ENCODE results near the gene RABAC1. TPM values are rescaled to one million over a fixed set of nuclear protein-coding genes. Genes with fewer than 3 reads are reported as not detected.

Gene RABAC1, protein sequence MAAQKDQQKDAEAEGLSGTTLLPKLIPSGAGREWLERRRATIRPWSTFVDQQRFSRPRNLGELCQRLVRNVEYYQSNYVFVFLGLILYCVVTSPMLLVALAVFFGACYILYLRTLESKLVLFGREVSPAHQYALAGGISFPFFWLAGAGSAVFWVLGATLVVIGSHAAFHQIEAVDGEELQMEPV
- total RNA-seq (2012; rRNA removed) (117 and 145 TPM in 2 replicates), polyA plus RNA-seq (2012; rRNA removed) (276 and 320 TPM in 2 replicates), Bru-seq, nascent RNA (percentile 94 among the genes with signal in this experiment), BruChase-seq, experiment 1, labeled RNA remaining after a 6-hour chase (percentile 92 among the genes with signal in this experiment), BruChase-seq, experiment 2, labeled RNA remaining after a 2-hour chase (percentile 88 among the genes with signal in this experiment)
- polyA plus RNA-seq (2012; cell fraction: cytosol; rRNA removed): 632 and 774 TPM in 2 replicates
- polyA plus RNA-seq (2012; cell fraction: nucleus; rRNA removed; ENCODE audit: low replicate concordance): 305 and 429 TPM in 2 replicates
- long read RNA-seq, transcript RABAC1-204 (1 exons, 662 nt): minor isoform, 32 of 225 reads
- long read RNA-seq, transcript RABAC1-201 (5 exons, 821 nt): major isoform, 172 of 225 reads
- long read RNA-seq, partial matches to known transcripts: 4 of 225 reads
- long read RNA-seq, other reads (novel, unspliced or antisense): 14 of 225 reads

DNA sequence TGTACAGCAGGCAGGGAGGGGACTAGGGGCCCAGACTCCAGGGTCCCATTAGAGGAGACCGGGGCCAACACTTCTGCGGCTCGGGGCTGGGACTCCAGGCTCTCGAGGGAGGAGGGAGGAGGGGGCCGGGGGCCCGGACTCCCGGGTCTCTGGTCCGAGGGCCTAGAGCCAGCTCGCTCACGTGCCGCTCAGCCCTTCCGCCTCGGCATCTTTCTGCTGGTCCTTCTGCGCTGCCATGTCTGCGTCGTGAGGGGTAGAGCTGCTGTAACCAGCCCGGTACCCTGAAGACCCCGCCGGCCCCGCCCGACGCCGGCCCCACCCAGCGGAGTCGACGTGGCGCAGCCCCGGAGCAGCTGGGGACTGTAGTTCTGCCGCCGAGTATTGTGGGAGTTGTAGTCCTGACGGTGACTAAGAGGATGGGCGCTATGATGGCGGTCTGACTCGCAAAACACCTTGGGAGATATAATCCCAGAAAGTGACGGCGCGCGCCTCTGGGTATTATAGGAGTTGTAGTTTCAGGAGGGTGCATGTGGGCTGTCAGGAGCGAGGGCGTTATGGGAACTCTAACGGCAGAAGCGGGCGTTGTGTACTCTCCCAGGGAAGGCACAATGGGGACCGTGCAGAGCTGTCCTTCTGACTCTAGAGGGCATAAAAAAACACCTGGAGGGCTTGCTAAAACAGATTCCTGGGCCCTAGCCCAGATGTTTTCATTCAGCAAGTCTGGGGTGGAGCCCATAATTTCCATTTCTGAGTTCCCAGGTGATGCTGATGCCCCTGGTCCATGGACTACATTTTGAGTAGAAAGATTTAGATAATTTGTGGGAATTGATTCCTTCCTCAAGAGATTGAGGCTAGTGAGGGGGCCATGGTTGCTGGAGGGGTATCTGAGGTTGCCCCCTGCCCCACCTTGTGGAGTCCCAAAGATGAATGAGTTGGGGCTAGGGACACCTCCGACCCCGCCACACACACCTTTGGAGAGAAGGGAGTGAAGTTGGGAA lies at the start of gene RABAC1:
RABAC1 (minus strand) TSS at position 266 of the 998 bp plus-strand sequence; CDS start at position 237, 29 bp downstream.
- BruUV-seq (replicated peaks): no TSS peak
- Histone ChIP-seq H3K79me1 (ENCODE audit: low read depth in 1 of 2, low read length in 2 of 2) (peaks cover 7 to 26% of the 10 kb centered on the region in 2 experiments), H3K18ac (ENCODE audit: low read depth, low read length) (peak within 1 kb of the TSS; percentile 43), H3K9ac (ENCODE audit: low read depth, low read length) (peak within 1 kb of the TSS; percentile 91), H2BK15ac (ENCODE audit: low read depth, low read length) (no peak within 1 kb of the TSS), H3K4me1 (ENCODE audit: control insufficient read depth, insufficient read depth, low read length) (peaks cover 6% of the 10 kb centered on the region), H2BK5ac (ENCODE audit: low read depth, low read length, poor library complexity, severe bottlenecking) (peak within 1 kb of the TSS; percentile 78), H3K27ac (ENCODE audit: insufficient read depth, low read length) (peak within 1 kb of the TSS; percentile 79), H3K9me1 (ENCODE audit: insufficient read depth, low read length) (peaks cover 7% of the 10 kb centered on the region; the same call in 1 of the 2 replicates), H3K4me2 (ENCODE audit: low read depth, low read length) (peak within 1 kb of the TSS; percentile 86), H4K91ac (ENCODE audit: insufficient read depth, low read depth, low read length) (peak within 1 kb of the TSS; percentile 97), H3K23ac (ENCODE audit: low read depth, low read length) (peak within 1 kb of the TSS; percentile 99), H3K56ac (ENCODE audit: extremely low read depth, insufficient read depth, low read length) (peak within 1 kb of the TSS; percentile 66), H3K14ac (replicated peaks; ENCODE audit: low read depth, low read length) (peak within 1 kb of the TSS; percentile 98), H3K9me3 (ENCODE audit: control insufficient read depth, insufficient read depth, low read length) (no peaks in the 10 kb centered on the region), H4K8ac (ENCODE audit: low read depth in 2 of 2, low read length in 2 of 2) (peak within 1 kb of the TSS; percentile 61 to 86), H2AK9ac (replicated peaks; ENCODE audit: low read depth, low read length, poor library complexity) (peak within 1 kb of the TSS; percentile 97), H2AFZ (replicated peaks; ENCODE audit: low read length, poor library complexity) (peak within 1 kb of the TSS; percentile 93), H2BK20ac (ENCODE audit: low read depth, low read length) (peak within 1 kb of the TSS; percentile 10; the same call in 1 of the 2 replicates), H2BK120ac (ENCODE audit: low read depth, low read length) (peak within 1 kb of the TSS; percentile 53), H2AK5ac (ENCODE audit: low read depth, low read length) (peak within 1 kb of the TSS; percentile 98), H3K27me3 (ENCODE audit: control insufficient read depth, insufficient read depth, low read length) (no peaks in the 10 kb centered on the region), H3K4me3 (ENCODE audit: insufficient read depth, low read depth, low read length) (peak within 1 kb of the TSS; percentile 88), H4K5ac (ENCODE audit: low read depth, low read length) (peak within 1 kb of the TSS; percentile 61), H3K4ac (ENCODE audit: low read depth, low read length) (peak within 1 kb of the TSS; percentile 91), H3K36me3 (ENCODE audit: control insufficient read depth, insufficient read depth, low read length) (peaks cover 10% of the 10 kb centered on the region; the same call in 1 of the 2 replicates), H4K20me1 (ENCODE audit: insufficient read depth, low read length) (peaks cover 21% of the 10 kb centered on the region)
- intact Hi-C loops (cut with micrococcal nuclease) (loop anchor here (5.0 to 10.0 kb wide), 2 partner anchors 73 to 165 kb away; partner anchors contain the start of gene CEACAM3), in situ Hi-C loops (cut with MboI; ENCODE audit: low sequenced_read_pairs) (no loop called here), dilution Hi-C loops (cut with HindIII; ENCODE audit: low sequenced_read_pairs, unreplicated experiment) (no loop called here)
- TF ChIP-seq MAZ (IDR thresholded peaks at IDR 0.05; ENCODE audit: borderline replicate concordance, low read depth, low read length) (peak; percentile 92; the same call in 1 of the 2 replicates), NFE2L2 (IDR thresholded peaks at IDR 0.05; ENCODE audit: low read depth, low read length) (peak; percentile 5; the same call in 1 of the 2 replicates), BHLHE40 (IDR thresholded peaks at IDR 0.05; ENCODE audit: low read depth, low read length) (peak; percentile 70), POLR2A (IDR thresholded peaks at IDR 0.05; ENCODE audit: low read depth, low read length) (peak; percentile 93), RAD21 (IDR thresholded peaks at IDR 0.05; ENCODE audit: low read length) (0 out of 2 replicates have a peak, but pooled peaks have one; percentile 5), FOS (IDR thresholded peaks at IDR 0.05; ENCODE audit: low read depth, low read length) (no peak), MXI1 (IDR thresholded peaks at IDR 0.05; ENCODE audit: borderline replicate concordance, low read depth, low read length) (no peak)
- TF ChIP-seq, protein P1, sequence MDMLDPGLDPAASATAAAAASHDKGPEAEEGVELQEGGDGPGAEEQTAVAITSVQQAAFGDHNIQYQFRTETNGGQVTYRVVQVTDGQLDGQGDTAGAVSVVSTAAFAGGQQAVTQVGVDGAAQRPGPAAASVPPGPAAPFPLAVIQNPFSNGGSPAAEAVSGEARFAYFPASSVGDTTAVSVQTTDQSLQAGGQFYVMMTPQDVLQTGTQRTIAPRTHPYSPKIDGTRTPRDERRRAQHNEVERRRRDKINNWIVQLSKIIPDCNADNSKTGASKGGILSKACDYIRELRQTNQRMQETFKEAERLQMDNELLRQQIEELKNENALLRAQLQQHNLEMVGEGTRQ (IDR thresholded peaks at IDR 0.05; ENCODE audit: low read depth, low read length): no peak
- peak; percentile 87 for ATAC-seq (ENCODE audit: low read depth)
- ChIA-PET POLR2A (ENCODE audit: unreplicated experiment) (interaction anchor here (0.5 kb wide), 1 partner anchor 9 kb away, joined by 4 read pairs; no protein-coding TSS in a partner anchor), CTCF (interaction anchor here (0.5 to 2.0 kb wide), 3 partner anchors 12 to 1428 kb away, joined by 4 to 5 read pairs (median 4); no protein-coding TSS in a partner anchor)
- DNase-seq: peak; percentile 91
- 0% methylated on average over 20 of the region's 46 CpGs; no CpG with 5 or more reads in 1 of the 2 experiments for whole genome bisulfite sequencing, 2 experiments (ENCODE audit: extremely low coverage in 2 of 2, insufficient read length in 1 of 2)

Measured in IMR-90 (cell line).